RWPE2 (cell line): Measurements from ENCODE around the gene THSD4.

Experiments
- ATAC-seq: fragments of 200-7000 bp; cut with Tn5 transposase; 3 replicates; pipeline ENCODE4 v1.9.1; 2021; ENCODE audit warnings: low read depth
- DNase-seq: peaks from one replicate; pipeline ENCODE4 v3.0.0-alpha.2; 2020; ENCODE audit warnings: low spot score
- H3K27ac ChIP-seq: fragments of 450-650 bp; 2 replicates; pipeline ENCODE4 v1.5.1; 2017; ENCODE audit warnings: mild to moderate bottlenecking; ENCODE audit not compliant: poor library complexity, severe bottlenecking
- H3K27me3 ChIP-seq: fragments of 250-450 bp; sonication (Bioruptor Pico); 2 replicates; pipeline ENCODE4 v1.5.1; 2021; ENCODE audit warnings: mild to moderate bottlenecking, moderate library complexity; ENCODE audit not compliant: insufficient read depth, poor library complexity, severe bottlenecking
- H3K36me3 ChIP-seq: fragments of 250-450 bp; sonication (Bioruptor Pico); 2 replicates; pipeline ENCODE4 v1.5.1; 2020; ENCODE audit warnings: low read depth, mild to moderate bottlenecking, moderate library complexity
- H3K4me1 ChIP-seq: fragments of 250-450 bp; sonication (Bioruptor Pico); 2 replicates; pipeline ENCODE4 v1.5.1; 2021; ENCODE audit warnings: mild to moderate bottlenecking, moderate library complexity; ENCODE audit not compliant: insufficient read depth, poor library complexity, severe bottlenecking
- H3K4me3 ChIP-seq: fragments of 250-450 bp; sonication (Bioruptor Pico); 2 replicates; pipeline ENCODE4 v1.5.1; 2021; ENCODE audit warnings: mild to moderate bottlenecking, moderate library complexity; ENCODE audit not compliant: severe bottlenecking
- H3K9me3 ChIP-seq: fragments of 250-450 bp; sonication (Bioruptor Pico); 2 replicates; pipeline ENCODE4 v1.5.1; 2021; ENCODE audit warnings: mild to moderate bottlenecking, moderate library complexity; ENCODE audit not compliant: severe bottlenecking
- TF ChIP-seq, protein P1 (sequence below): fragments of 450-650 bp; IDR thresholded peaks from one replicate; pipeline ENCODE4 v1.5.1; 2017; ENCODE audit warnings: mild to moderate bottlenecking, moderate library complexity; ENCODE audit not compliant: poor library complexity, severe bottlenecking

Gene THSD4

DNA sequence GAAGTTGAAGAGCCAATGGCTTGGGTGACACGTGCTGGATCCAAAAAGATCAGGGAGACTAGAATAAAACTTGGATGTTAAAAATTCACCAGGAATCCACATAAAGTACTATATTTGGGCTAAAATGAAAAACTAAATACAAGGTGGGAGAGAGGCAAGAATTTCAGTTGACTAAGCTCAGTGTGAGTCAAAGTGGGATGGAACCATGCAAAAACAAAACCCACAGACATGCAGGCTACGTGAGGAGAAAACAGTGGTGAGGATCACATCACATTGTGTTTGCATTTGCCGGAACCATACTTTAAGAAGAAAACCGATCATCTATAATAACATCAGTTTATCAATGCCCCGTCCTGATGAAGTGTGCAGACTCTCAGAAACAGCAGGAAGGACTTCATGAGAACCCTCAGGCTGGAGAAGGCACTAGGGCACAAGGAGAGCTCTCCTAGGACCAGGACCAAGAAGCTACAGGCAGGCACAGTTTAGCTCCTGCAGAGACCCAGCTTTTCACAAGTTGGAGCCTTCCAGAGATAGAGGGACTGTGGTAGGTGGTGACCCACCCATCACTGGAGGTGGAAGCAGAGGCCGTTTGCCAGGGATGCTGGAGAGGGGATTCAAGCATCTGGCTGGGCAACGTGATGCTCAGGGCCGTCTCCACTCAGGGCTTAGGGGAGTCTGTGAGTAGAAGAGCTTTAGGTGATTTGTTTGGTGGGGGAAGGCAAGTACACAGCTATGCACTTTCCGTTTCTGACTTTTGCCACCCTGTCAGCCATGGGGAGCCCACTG lies 666.1 kb downstream of the THSD4 start:
- Histone ChIP-seq H3K36me3 (peaks cover 5% of the 10 kb centered on the region), H3K4me3 (no peak overlapping the region), H3K27ac (no peak overlapping the region), H3K27me3 (no peaks in the 10 kb centered on the region), H3K4me1 (peaks cover 6% of the 10 kb centered on the region), H3K9me3 (no peaks in the 10 kb centered on the region)
- ATAC-seq (no peak), DNase-seq (peak; percentile 66)
- TF ChIP-seq, protein P1, sequence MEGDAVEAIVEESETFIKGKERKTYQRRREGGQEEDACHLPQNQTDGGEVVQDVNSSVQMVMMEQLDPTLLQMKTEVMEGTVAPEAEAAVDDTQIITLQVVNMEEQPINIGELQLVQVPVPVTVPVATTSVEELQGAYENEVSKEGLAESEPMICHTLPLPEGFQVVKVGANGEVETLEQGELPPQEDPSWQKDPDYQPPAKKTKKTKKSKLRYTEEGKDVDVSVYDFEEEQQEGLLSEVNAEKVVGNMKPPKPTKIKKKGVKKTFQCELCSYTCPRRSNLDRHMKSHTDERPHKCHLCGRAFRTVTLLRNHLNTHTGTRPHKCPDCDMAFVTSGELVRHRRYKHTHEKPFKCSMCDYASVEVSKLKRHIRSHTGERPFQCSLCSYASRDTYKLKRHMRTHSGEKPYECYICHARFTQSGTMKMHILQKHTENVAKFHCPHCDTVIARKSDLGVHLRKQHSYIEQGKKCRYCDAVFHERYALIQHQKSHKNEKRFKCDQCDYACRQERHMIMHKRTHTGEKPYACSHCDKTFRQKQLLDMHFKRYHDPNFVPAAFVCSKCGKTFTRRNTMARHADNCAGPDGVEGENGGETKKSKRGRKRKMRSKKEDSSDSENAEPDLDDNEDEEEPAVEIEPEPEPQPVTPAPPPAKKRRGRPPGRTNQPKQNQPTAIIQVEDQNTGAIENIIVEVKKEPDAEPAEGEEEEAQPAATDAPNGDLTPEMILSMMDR = no peak

DNA sequence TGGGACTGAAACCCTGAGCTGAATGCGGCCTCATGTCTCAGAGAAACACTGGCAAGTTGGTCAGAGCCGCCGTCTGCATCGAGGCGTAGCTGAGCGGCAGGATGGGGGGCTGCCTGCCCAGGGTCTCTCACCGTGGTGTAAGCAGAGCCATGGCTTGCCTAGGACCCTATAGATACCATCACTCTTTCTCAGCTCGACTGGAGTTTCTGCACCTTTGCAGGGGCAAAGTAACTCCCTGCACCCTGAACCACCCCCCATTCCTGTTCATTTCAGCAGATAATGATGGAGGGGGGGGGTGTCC lies 666.6 kb downstream of the THSD4 start:
- H3K27me3 ChIP-seq = no peaks in the 10 kb centered on the region
- no peaks in the 10 kb centered on the region for H3K9me3 ChIP-seq
- no peak overlapping the region for H3K27ac ChIP-seq
- TF ChIP-seq, protein P1 = no peak
- H3K4me1 ChIP-seq = peaks cover 6% of the 10 kb centered on the region
- H3K4me3 ChIP-seq = no peak overlapping the region
- no peaks in the 10 kb centered on the region; the same call in 1 of the 2 replicates for H3K36me3 ChIP-seq
- DNase-seq (peak; percentile 68), ATAC-seq (no peak)

DNA sequence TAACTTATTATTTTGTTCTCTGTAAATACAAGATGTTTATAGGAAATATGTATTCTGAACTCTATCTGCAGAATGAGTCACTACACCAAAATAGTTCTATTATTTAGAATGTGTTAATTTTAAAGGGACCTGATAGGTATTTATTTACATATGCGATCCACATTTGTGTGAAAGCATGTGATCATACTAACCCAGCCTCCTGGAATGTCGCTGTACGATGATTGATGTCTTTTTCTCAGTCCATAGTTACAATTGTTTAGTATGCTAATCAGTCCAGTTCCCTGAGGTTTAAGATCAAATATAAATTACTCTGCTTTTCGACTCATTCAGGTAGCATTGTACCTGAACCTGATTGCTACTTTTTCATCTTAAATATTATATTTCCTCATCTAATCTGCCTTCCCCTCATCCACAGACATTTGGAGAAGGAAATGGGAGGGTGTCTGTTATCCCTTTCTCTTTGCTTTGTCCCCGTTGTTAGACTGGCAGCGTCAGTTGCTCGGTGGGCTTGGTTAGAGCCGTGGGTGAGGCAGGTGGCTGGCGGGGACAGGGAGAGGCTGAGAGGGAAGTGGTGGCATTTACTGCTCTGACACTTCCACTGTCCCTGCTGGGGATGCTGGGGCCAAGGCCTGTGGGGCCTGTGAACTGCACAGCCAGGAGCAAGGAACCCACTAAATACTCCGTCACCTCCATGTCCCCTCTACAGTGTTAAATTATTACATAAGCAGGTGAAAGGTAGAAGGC lies 667.3 kb downstream of the THSD4 start:
- no peaks in the 10 kb centered on the region for H3K9me3 ChIP-seq
- no peaks in the 10 kb centered on the region for H3K27me3 ChIP-seq
- no peaks in the 10 kb centered on the region; the same call in 1 of the 2 replicates for H3K36me3 ChIP-seq
- peak; percentile 57 for DNase-seq
- H3K4me1 ChIP-seq = peaks cover 6% of the 10 kb centered on the region
- TF ChIP-seq, protein P1 = no peak
- no peak for ATAC-seq
- H3K4me3 ChIP-seq = no peak overlapping the region
- H3K27ac ChIP-seq = no peak overlapping the region

DNA sequence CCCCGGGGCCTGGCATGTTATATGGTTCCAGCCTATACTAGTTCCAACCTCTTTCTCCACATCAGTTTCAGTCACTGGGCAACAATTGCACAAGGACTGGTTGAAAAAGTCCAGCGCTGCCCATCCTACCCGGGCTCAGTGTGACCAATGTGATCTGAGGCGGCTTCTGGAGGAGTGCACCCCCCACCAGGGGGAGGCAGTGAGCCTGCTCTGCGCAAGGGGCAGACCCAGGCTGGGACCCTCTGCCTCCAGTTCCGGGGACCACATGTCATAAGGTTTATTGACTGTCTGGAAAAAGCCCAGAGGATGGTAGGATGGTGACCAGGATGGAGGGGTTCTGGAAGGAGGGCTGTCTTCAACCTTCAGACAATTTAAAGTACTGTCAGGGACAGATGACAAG lies 669.4 kb downstream of the THSD4 start:
- no peak overlapping the region for H3K27ac ChIP-seq
- TF ChIP-seq, protein P1 = peak; percentile 57
- H3K4me3 ChIP-seq = no peak overlapping the region
- no peaks in the 10 kb centered on the region for H3K36me3 ChIP-seq
- peak; percentile 68 for DNase-seq
- H3K27me3 ChIP-seq = no peaks in the 10 kb centered on the region
- peaks cover 7% of the 10 kb centered on the region for H3K4me1 ChIP-seq
- H3K9me3 ChIP-seq = no peaks in the 10 kb centered on the region
- ATAC-seq = no peak

DNA sequence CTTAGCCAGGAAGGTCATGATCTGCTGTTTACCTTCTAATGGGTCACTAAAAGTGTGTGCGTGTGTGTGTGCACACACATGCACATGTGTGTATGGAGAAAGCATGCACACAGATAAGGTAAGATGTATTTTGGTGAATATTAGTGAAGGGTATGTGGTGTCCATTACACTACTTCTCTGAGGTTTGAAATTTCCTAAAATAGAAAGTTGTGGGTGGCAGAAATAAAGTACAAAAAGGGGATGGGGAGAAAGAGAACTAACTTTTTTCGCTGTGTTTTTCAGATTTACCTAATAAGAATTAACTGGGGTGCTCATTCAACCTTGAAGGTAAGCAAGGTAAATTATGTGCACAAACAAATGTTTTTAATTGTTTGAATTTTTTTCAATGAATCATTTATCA lies 670.7 kb downstream of the THSD4 start:
- DNase-seq = no peak
- no peaks in the 10 kb centered on the region for H3K27me3 ChIP-seq

More for the DNA sequence above, 670.7 kb downstream of the THSD4 start:
- no peak overlapping the region for H3K4me3 ChIP-seq
- no peak overlapping the region for H3K27ac ChIP-seq
- TF ChIP-seq, protein P1 = no peak
- no peaks in the 10 kb centered on the region for H3K9me3 ChIP-seq
- H3K36me3 ChIP-seq = no peaks in the 10 kb centered on the region
- no peak for ATAC-seq
- H3K4me1 ChIP-seq = peaks cover 14% of the 10 kb centered on the region
